Fibroblast of lung (primary cell): Measurements from ENCODE around the gene GAD2.

Experiments used
- CTCF ChIP-seq, 2 donors: IDR thresholded peaks in 1 of 2; conservative IDR thresholded peaks in 1 of 2; 1 replicate in 1 of 2; 2 replicates in 1 of 2; pipeline ENCODE4 v1.5.1; 2011 to 2012; ENCODE audit warnings: low read length in 2 of 2, control low read depth in 1 of 2, inconsistent platforms in 1 of 2, low read depth in 1 of 2, mild to moderate bottlenecking in 1 of 2
- EZH2 ChIP-seq: IDR thresholded peaks from 2 replicates; pipeline ENCODE4 v1.5.1; 2012; ENCODE audit warnings: low read length, control low read depth, mild to moderate bottlenecking; ENCODE audit errors: missing control alignments

- TF ChIP-seq CTCF (conservative IDR thresholded peaks at IDR 0.05 in 1 of 2, IDR thresholded peaks at IDR 0.05 in 1 of 2; ENCODE audit: low read depth in 1 of 2, low read length in 2 of 2) (no peak), EZH2 (no peak)
Observed at GRCh38 chr10:26227786-26228185, 11.2 kb downstream of the GAD2 start.
